Measurements from ENCODE around the gene UBE3C.

The UBE3C gene

DNA sequence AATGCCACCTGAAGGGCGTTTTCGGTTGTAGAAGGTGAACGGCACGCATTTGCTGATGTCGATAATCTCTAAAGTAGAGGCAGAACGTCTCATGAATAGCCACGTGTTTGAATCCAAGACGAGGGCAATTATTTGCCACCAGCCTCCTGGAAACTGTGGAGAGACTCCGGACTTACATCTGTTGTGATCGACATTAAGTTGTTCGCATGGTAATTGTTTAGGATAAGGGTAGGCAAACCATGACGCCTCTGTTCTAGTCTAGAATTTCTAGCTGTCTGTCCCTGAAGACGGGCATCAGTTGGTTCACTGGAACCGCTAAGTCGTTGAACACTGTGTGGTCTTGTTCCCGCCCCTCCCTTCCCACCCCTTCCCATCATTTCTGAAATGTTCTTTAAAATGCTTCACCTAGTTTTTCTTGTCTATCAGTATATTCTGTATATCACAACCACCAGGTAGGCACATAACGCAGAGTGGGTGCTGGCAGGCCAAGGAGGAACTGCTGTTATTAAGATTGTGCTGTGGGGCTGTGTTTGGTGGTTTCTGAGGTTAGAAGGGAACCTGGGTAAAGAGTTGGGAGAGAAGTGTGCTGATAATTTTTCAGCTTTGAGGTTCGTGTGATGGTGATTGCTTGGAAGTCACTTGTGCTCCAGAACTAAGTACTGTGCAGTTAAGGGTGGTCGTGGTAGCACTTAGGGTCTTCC, 1.2 kb downstream of the UBE3C start:
- H3K27ac ChIP-seq (replicated peaks), result peak overlapping the region; percentile 87
- no peaks in the 10 kb centered on the region for H3K27me3 ChIP-seq (ENCODE audit: insufficient read depth, poor library complexity, severe bottlenecking)
- DNase-seq (ENCODE audit: low read depth in 1 of 2, low spot score in 1 of 2), result peak in 1 of 2 experiments; percentile 80
- H3K4me3 ChIP-seq (replicated peaks; ENCODE audit: insufficient read depth, low read length), result peak overlapping the region; percentile 85
- TF ChIP-seq SPI1 (IDR thresholded peaks at IDR 0.05; ENCODE audit: borderline replicate concordance, low read depth) (peak; percentile 83), REST (IDR thresholded peaks at IDR 0.05; ENCODE audit: insufficient replicate concordance, low read depth) (no peak)

- no peak overlapping the region for H3K27ac ChIP-seq (replicated peaks)
- no peaks in the 10 kb centered on the region for H3K27me3 ChIP-seq (ENCODE audit: insufficient read depth, poor library complexity, severe bottlenecking)
- TF ChIP-seq SPI1 (IDR thresholded peaks at IDR 0.05; ENCODE audit: borderline replicate concordance, low read depth) (no peak), REST (IDR thresholded peaks at IDR 0.05; ENCODE audit: insufficient replicate concordance, low read depth) (no peak), POLR2AphosphoS5 (IDR thresholded peaks at IDR 0.05; ENCODE audit: low read depth) (no peak), CTCF (IDR thresholded peaks at IDR 0.05; ENCODE audit: insufficient read depth, low read length) (no peak), GABPA (IDR thresholded peaks at IDR 0.05; ENCODE audit: low read depth) (no peak)
- no peak for DNase-seq (ENCODE audit: low read depth in 1 of 2, low spot score in 1 of 2)
- peak overlapping the region; percentile 85 for H3K4me3 ChIP-seq (replicated peaks; ENCODE audit: insufficient read depth, low read length)
Observed at GRCh38 chr7:157140511-157140905, 1.8 kb downstream of the UBE3C start.

DNA sequence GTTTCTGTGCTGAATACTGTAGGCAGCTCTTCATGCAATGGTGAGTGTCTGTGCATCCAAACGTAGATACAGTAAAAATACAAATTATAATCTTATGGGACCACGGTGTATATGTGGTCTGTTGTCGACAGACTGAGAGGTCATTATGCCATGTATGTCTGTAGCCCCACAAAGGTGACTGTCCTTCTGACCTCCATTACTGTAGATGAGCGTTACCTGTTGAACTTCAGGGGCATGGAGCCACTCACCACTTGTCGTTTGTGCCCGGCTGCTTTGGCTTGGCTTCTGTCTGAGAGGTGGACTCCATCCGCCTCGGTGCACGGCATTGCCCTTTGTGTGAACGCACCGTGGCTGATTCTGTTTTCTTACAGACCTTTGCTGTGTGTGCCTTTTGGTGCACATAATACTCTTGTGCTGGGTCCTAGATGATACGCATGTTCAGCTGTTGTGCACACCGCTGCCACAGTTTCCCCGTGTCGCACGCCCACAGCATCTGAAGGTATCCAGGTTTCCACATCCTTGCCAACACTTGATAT, 2.9 kb downstream of the UBE3C start:
- no peaks in the 10 kb centered on the region for H3K27me3 ChIP-seq (ENCODE audit: insufficient read depth, poor library complexity, severe bottlenecking)
- TF ChIP-seq POLR2AphosphoS5 (IDR thresholded peaks at IDR 0.05; ENCODE audit: low read depth), result no peak
- no peak for TF ChIP-seq REST (IDR thresholded peaks at IDR 0.05; ENCODE audit: insufficient replicate concordance, low read depth)
- no peak for TF ChIP-seq CTCF (IDR thresholded peaks at IDR 0.05; ENCODE audit: insufficient read depth, low read length)
- no peak for TF ChIP-seq GABPA (IDR thresholded peaks at IDR 0.05; ENCODE audit: low read depth)
- no peak for TF ChIP-seq SPI1 (IDR thresholded peaks at IDR 0.05; ENCODE audit: borderline replicate concordance, low read depth)
- DNase-seq (ENCODE audit: low read depth in 1 of 2, low spot score in 1 of 2), result no peak
- H3K4me3 ChIP-seq (replicated peaks; ENCODE audit: insufficient read depth, low read length), result no peak overlapping the region
- H3K27ac ChIP-seq (replicated peaks), result no peak overlapping the region
